SU-DHL-6 (cell line): ENCODE data around the gene DENND6B.

Source experiments
- H2AFZ ChIP-seq: fragments of 200-600 bp; sonication (generic); 2 replicates; pipeline ENCODE4 v1.6.1; 2014; ENCODE audit warnings: low read depth, mild to moderate bottlenecking, moderate library complexity, mixed read lengths, antibody characterized with exemption, low read length; ENCODE audit not compliant: severe bottlenecking
- H3F3A ChIP-seq: fragments of 200-600 bp; shearing (Covaris generic); 2 replicates; pipeline ENCODE4 v1.6.0; 2016; ENCODE audit warnings: antibody characterized with exemption, mild to moderate bottlenecking; ENCODE audit not compliant: insufficient read depth
- H3K27ac ChIP-seq: fragments of 200-600 bp; sonication (generic); 2 replicates; pipeline ENCODE4 v1.5.1; 2016; ENCODE audit warnings: low read depth, mild to moderate bottlenecking, low read length, moderate library complexity, mixed read lengths
- H3K27me3 ChIP-seq: fragments of 200-600 bp; sonication (generic), shearing (Covaris generic); 2 replicates; pipeline ENCODE4 v1.6.0; 2014; ENCODE audit warnings: mild to moderate bottlenecking, low read length
- H3K36me3 ChIP-seq: fragments of 200-600 bp; sonication (generic); 2 replicates; pipeline ENCODE4 v1.6.1; 2014; ENCODE audit warnings: mild to moderate bottlenecking, low read length, mixed read lengths
- H3K4me2 ChIP-seq: fragments of 300-600, 200-600 bp; shearing (Covaris generic), sonication (generic); 2 replicates; pipeline ENCODE4 v1.6.0; 2014; ENCODE audit warnings: low read length, low read depth, mild to moderate bottlenecking; ENCODE audit not compliant: poor library complexity, severe bottlenecking
- H3K4me3 ChIP-seq: fragments of 200-600 bp; sonication (generic); 2 replicates; pipeline ENCODE4 v1.5.1; 2014; ENCODE audit warnings: antibody characterized with exemption, low read length, mild to moderate bottlenecking, mixed read lengths; ENCODE audit not compliant: insufficient read depth, poor library complexity, severe bottlenecking
- H3K79me2 ChIP-seq: fragments of 200-600 bp; sonication (generic); 2 replicates; pipeline ENCODE4 v1.6.1; 2014; ENCODE audit warnings: mild to moderate bottlenecking, low read length, moderate library complexity; ENCODE audit not compliant: insufficient read depth
- H3K9ac ChIP-seq: fragments of 200-600 bp; sonication (generic); 2 replicates; pipeline ENCODE4 v1.7.0; 2014; ENCODE audit warnings: mild to moderate bottlenecking, low read length
- H3K9me2 ChIP-seq: fragments of 200-600 bp; sonication (generic); replicated peaks from 2 replicates; pipeline ENCODE4 v1.6.1; 2014; ENCODE audit warnings: low read length; ENCODE audit not compliant: insufficient read depth
- H3K9me3 ChIP-seq: fragments of 200-600 bp; sonication (generic); 2 replicates; pipeline ENCODE4 v1.6.1; 2014; ENCODE audit warnings: low read length, mixed read lengths; ENCODE audit not compliant: insufficient read depth
- H4K20me1 ChIP-seq: fragments of 200-600 bp; sonication (generic); 2 replicates; pipeline ENCODE4 v1.6.1; 2014; ENCODE audit warnings: low read depth, mild to moderate bottlenecking, antibody characterized with exemption, low read length, moderate library complexity, mixed read lengths
- EZH2phosphoT487 ChIP-seq: fragments of 200-600 bp; sonication (generic), shearing (Covaris generic); conservative IDR thresholded peaks from 2 replicates; pipeline ENCODE4 v1.6.1; 2018; ENCODE audit warnings: mild to moderate bottlenecking, antibody characterized with exemption, low read length, moderate library complexity, mixed read lengths
- TF ChIP-seq, protein P1 (sequence below): fragments of 200-600 bp; sonication (generic); IDR thresholded peaks from one replicate; pipeline ENCODE4 v1.5.1; 2017; ENCODE audit warnings: antibody characterized with exemption, mild to moderate bottlenecking, low read length, moderate library complexity; ENCODE audit not compliant: insufficient read depth, poor library complexity, severe bottlenecking

DENND6B gene

DNA sequence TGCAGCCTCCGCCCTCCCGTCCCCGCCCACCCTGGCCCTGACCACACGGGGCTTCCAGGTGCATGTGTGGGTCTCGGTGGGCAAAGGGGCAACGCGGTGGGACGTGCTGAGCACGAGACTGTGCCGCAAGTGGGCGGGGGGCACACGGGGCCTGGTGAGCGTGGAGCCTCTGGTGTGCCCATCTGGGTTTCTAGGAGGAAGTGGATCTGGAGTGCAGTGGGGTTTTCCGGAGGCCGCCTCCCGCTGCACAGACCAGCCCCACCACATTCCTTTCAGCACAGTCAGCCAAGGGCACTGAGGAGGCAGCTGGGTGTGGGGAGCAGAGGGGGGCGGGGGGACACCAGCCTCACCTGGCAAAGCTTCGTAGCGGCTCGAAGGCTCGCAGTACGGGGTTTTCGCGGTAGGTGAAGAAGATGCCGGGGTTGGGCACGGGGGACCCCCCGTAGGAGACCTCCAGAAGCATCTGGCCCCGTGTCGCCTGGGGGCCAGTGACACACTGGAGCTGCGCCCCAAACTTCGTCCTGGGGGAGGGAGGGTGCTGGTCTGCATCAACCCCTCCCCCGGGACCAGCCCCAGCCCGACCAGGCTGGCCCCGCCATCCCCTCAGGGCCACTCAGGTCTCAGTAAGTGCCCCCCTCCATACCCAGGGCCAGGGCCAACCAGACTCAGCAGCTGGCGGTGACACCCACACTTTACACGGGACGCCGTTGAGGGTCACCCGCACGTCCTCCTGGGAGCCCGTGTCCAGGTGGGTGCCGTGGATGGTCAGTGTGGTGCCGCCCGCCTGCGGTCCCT is 44.3 kb downstream of the DENND6B start:
- Histone ChIP-seq H3F3A (no peaks in the 10 kb centered on the region), H3K36me3 (no peaks in the 10 kb centered on the region), H3K27me3 (no peaks in the 10 kb centered on the region), H2AFZ (no peak overlapping the region), H3K4me2 (no peak overlapping the region), H3K4me3 (no peak overlapping the region), H3K79me2 (no peaks in the 10 kb centered on the region), H3K9me3 (no peaks in the 10 kb centered on the region), H3K27ac (no peak overlapping the region), H3K9ac (no peak overlapping the region), H4K20me1 (no peaks in the 10 kb centered on the region), H3K9me2 (no peaks in the 10 kb centered on the region)
- TF ChIP-seq, protein P1, sequence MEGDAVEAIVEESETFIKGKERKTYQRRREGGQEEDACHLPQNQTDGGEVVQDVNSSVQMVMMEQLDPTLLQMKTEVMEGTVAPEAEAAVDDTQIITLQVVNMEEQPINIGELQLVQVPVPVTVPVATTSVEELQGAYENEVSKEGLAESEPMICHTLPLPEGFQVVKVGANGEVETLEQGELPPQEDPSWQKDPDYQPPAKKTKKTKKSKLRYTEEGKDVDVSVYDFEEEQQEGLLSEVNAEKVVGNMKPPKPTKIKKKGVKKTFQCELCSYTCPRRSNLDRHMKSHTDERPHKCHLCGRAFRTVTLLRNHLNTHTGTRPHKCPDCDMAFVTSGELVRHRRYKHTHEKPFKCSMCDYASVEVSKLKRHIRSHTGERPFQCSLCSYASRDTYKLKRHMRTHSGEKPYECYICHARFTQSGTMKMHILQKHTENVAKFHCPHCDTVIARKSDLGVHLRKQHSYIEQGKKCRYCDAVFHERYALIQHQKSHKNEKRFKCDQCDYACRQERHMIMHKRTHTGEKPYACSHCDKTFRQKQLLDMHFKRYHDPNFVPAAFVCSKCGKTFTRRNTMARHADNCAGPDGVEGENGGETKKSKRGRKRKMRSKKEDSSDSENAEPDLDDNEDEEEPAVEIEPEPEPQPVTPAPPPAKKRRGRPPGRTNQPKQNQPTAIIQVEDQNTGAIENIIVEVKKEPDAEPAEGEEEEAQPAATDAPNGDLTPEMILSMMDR: no peak
- TF ChIP-seq EZH2phosphoT487: no peak

DNA sequence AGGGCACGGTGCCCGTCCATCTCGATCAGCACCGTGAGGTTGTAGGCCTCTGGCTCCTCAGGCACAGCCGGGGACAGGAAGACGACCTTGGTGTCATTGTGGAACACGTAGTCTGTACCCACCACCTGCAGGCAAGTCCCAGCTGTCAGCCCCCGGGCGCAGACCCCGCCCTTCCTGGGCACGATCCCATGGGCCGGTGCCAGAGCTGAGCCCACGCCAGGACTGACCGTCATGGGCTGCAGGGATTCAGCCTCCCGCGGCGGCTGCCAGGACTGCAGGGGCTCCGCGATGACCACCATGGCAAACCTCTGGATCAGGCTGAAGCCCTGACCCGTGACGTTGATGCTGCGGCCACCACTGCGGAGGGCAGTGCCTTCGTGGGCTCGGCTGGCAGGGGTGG is 44.9 kb downstream of the DENND6B start:
- peaks cover 4% of the 10 kb centered on the region; the same call in 1 of the 2 replicates for H3F3A ChIP-seq
- H3K9ac ChIP-seq: no peak overlapping the region
- H2AFZ ChIP-seq: no peak overlapping the region
- no peak overlapping the region for H3K4me3 ChIP-seq
- no peaks in the 10 kb centered on the region for H3K27me3 ChIP-seq
- H3K79me2 ChIP-seq: no peaks in the 10 kb centered on the region
- TF ChIP-seq, protein P1: no peak
- no peak for TF ChIP-seq EZH2phosphoT487
- H3K9me3 ChIP-seq: no peaks in the 10 kb centered on the region
- H4K20me1 ChIP-seq: no peaks in the 10 kb centered on the region
- no peaks in the 10 kb centered on the region for H3K36me3 ChIP-seq
- H3K9me2 ChIP-seq: no peaks in the 10 kb centered on the region
- no peak overlapping the region for H3K4me2 ChIP-seq
- H3K27ac ChIP-seq: no peak overlapping the region

DNA sequence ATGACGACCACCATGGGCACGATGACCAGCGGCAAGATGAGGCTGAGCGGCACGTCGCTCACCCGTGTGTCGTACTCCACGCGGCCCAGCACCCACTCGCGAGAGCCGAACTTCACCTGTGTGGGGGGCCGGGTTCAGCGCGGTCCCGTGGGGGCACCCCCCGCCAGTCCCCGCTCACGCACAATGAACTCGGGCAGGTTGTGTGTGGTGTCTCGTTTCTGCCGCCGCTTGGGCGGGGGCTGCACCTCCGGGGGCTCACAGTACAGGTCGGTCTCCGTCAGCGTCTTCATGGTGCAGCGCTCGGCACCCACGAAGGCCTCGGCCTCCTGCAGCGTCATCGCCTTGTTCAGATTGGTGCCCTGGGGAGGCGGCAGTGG is 45.4 kb downstream of the DENND6B start:
- Histone ChIP-seq H3K36me3 (no peaks in the 10 kb centered on the region), H3K27ac (no peak overlapping the region), H3F3A (peaks cover 9% of the 10 kb centered on the region), H3K27me3 (no peaks in the 10 kb centered on the region), H4K20me1 (no peaks in the 10 kb centered on the region), H2AFZ (no peak overlapping the region), H3K4me3 (no peak overlapping the region), H3K9ac (no peak overlapping the region), H3K9me3 (no peaks in the 10 kb centered on the region), H3K4me2 (no peak overlapping the region), H3K79me2 (no peaks in the 10 kb centered on the region), H3K9me2 (no peaks in the 10 kb centered on the region)
- TF ChIP-seq, protein P1: no peak
- TF ChIP-seq EZH2phosphoT487: no peak
